CD14-positive monocyte (primary cell): ENCODE measurements around the gene ANKRD13B. TPM values are rescaled to one million over a fixed set of nuclear protein-coding genes. Genes with fewer than 3 reads are reported as not detected.

Source experiments
- DNase-seq, 3 donors: peaks; one replicate each; pipeline ENCODE4 v3.0.0-alpha.2; 2011 to 2022
- H2AFZ ChIP-seq: 2 replicates; pipeline ENCODE4 v1.6.0; 2012; ENCODE audit warnings: mild to moderate bottlenecking, low read depth, low read length, inconsistent platforms; ENCODE audit not compliant: insufficient read depth, poor library complexity, severe bottlenecking
- H3K27ac ChIP-seq, 2 donors: 1 replicate in 1 of 2; 2 replicates in 1 of 2; pipeline ENCODE4 v1.5.1; 2012 to 2013; ENCODE audit warnings: low read length in 2 of 2, control low read depth in 1 of 2, inconsistent platforms in 1 of 2, low read depth in 1 of 2, mild to moderate bottlenecking in 1 of 2
- H3K27me3 ChIP-seq, 2 donors: one replicate each; pipeline versions ENCODE4 v1.6.0 to v1.6.1; 2011 to 2013; ENCODE audit warnings: low read length in 2 of 2; ENCODE audit not compliant: control insufficient read depth in 2 of 2, insufficient read depth in 2 of 2
- H3K36me3 ChIP-seq, 2 donors: replicated peaks in 1 of 2; 1 replicate in 1 of 2; 2 replicates in 1 of 2; pipeline versions ENCODE4 v1.5.1 to v1.6.1; 2012 to 2013; ENCODE audit warnings: low read length in 2 of 2, control low read depth in 1 of 2, inconsistent platforms in 1 of 2, mild to moderate bottlenecking in 1 of 2; ENCODE audit not compliant: insufficient read depth in 2 of 2, control insufficient read depth in 1 of 2
- H3K4me1 ChIP-seq, 2 donors: 1 replicate in 1 of 2; 2 replicates in 1 of 2; pipeline versions ENCODE4 v1.5.1 to v1.6.1; 2012 to 2013; ENCODE audit warnings: low read length in 2 of 2, control low read depth in 1 of 2, inconsistent platforms in 1 of 2, mild to moderate bottlenecking in 1 of 2, moderate library complexity in 1 of 2; ENCODE audit not compliant: insufficient read depth in 2 of 2, control insufficient read depth in 1 of 2
- H3K4me2 ChIP-seq: replicated peaks from 2 replicates; pipeline ENCODE3; 2012; ENCODE audit warnings: low read length, moderate library complexity, mild to moderate bottlenecking; ENCODE audit not compliant: poor library complexity, severe bottlenecking; ENCODE audit errors: extremely low read depth
- H3K4me3 ChIP-seq, 3 experiments: fragments of 200-600 bp in 1 of 3; sonication (generic) in 1 of 3; replicated peaks in 1 of 3; 1 replicate in 2 of 3; 2 replicates in 1 of 3; pipeline ENCODE4 v1.5.1; 2011 to 2013; ENCODE audit warnings: low read length in 3 of 3, mild to moderate bottlenecking in 3 of 3, control low read depth in 2 of 3, low read depth in 2 of 3, inconsistent platforms in 1 of 3, moderate library complexity in 1 of 3
- H3K79me2 ChIP-seq: 2 replicates; pipeline ENCODE4 v1.6.0; 2012; ENCODE audit warnings: mild to moderate bottlenecking, control low read depth, inconsistent platforms, low read length, moderate library complexity; ENCODE audit not compliant: insufficient read depth
- H3K9ac ChIP-seq: 2 replicates; pipeline ENCODE4 v1.6.0; 2017; ENCODE audit warnings: low read length, mild to moderate bottlenecking; ENCODE audit not compliant: insufficient read depth, poor library complexity, severe bottlenecking
- H3K9me3 ChIP-seq, 2 donors: replicated peaks in 1 of 2; 1 replicate in 1 of 2; 2 replicates in 1 of 2; pipeline versions ENCODE4 v1.5.1 to v1.6.1; 2012 to 2013; ENCODE audit warnings: low read length in 2 of 2, control low read depth in 1 of 2; ENCODE audit not compliant: control insufficient read depth in 1 of 2, insufficient read depth in 1 of 2
- H4K20me1 ChIP-seq: 2 replicates; pipeline ENCODE4 v1.6.0; 2012; ENCODE audit warnings: mild to moderate bottlenecking, low read length, control low read depth, moderate library complexity; ENCODE audit not compliant: insufficient read depth
- H3K27ac Mint-ChIP-seq, 7 donors: one replicate each; pipeline ENCODE4 v1.8.0; 2020; ENCODE audit warnings: mild to moderate bottlenecking in 7 of 7, mixed read lengths in 7 of 7, moderate library complexity in 6 of 7, inconsistent platforms in 2 of 7
- H3K27me3 Mint-ChIP-seq, 3 donors: one replicate each; pipeline ENCODE4 v1.8.0; 2021 to 2022; ENCODE audit warnings: low read depth in 3 of 3, mild to moderate bottlenecking in 3 of 3, mixed read lengths in 3 of 3, moderate library complexity in 3 of 3, inconsistent platforms in 1 of 3
- H3K36me3 Mint-ChIP-seq, 2 donors: one replicate each; pipeline ENCODE4 v1.8.0; 2020; ENCODE audit warnings: mixed read lengths in 2 of 2, inconsistent platforms in 1 of 2, mild to moderate bottlenecking in 1 of 2
- H3K4me1 Mint-ChIP-seq: one replicate; pipeline ENCODE4 v1.8.0; 2020; ENCODE audit warnings: mild to moderate bottlenecking, mixed read lengths
- H3K4me3 Mint-ChIP-seq, 2 donors: one replicate each; pipeline ENCODE4 v1.8.0; 2020; ENCODE audit warnings: mild to moderate bottlenecking in 2 of 2, mixed read lengths in 2 of 2, moderate library complexity in 1 of 2
- H3K9me3 Mint-ChIP-seq, 7 donors: one replicate each; pipeline ENCODE4 v1.8.0; 2020 to 2022; ENCODE audit warnings: mixed read lengths in 7 of 7, mild to moderate bottlenecking in 6 of 7, moderate library complexity in 6 of 7, inconsistent platforms in 2 of 7
- CTCF ChIP-seq: fragments of 200-600 bp; IDR thresholded peaks from one replicate; pipeline ENCODE4 v1.8.0; 2022; ENCODE audit warnings: antibody characterized with exemption, mild to moderate bottlenecking
- WGBS: methylation state at CpG from one replicate; pipeline ENCODE4 v1.1.5; 2013; ENCODE audit warnings: missing lambda C conversion rate; ENCODE audit not compliant: insufficient coverage; 5-methylcytosine and 5-hydroxymethylcytosine counted together
- intact Hi-C, 2 donors: fragments of 100-400 bp; cut with micrococcal nuclease; formaldehyde crosslinking; loops; one replicate each; pipeline versions ENCODE4 v1.15.0 to v1.15.1; 2023
- polyA plus RNA-seq, 3 donors: library from polyadenylated mRNA; depleted of rRNA in 1 of 3; unstranded in 2 of 3; stranded (reverse) in 1 of 3; fragments of 300-500 nt in 2 of 3; fragments of >200 nt in 1 of 3; fragmentation: Illumina TruSeq in 2 of 3; gene quantifications; 1 replicate in 2 of 3; 2 replicates in 1 of 3; pipeline ENCODE4 v1.2.3, GENCODE V29; 2012 to 2021

The ANKRD13B gene
- polyA plus RNA-seq, 3 donors = 0.37 TPM; not detected in 2

DNA sequence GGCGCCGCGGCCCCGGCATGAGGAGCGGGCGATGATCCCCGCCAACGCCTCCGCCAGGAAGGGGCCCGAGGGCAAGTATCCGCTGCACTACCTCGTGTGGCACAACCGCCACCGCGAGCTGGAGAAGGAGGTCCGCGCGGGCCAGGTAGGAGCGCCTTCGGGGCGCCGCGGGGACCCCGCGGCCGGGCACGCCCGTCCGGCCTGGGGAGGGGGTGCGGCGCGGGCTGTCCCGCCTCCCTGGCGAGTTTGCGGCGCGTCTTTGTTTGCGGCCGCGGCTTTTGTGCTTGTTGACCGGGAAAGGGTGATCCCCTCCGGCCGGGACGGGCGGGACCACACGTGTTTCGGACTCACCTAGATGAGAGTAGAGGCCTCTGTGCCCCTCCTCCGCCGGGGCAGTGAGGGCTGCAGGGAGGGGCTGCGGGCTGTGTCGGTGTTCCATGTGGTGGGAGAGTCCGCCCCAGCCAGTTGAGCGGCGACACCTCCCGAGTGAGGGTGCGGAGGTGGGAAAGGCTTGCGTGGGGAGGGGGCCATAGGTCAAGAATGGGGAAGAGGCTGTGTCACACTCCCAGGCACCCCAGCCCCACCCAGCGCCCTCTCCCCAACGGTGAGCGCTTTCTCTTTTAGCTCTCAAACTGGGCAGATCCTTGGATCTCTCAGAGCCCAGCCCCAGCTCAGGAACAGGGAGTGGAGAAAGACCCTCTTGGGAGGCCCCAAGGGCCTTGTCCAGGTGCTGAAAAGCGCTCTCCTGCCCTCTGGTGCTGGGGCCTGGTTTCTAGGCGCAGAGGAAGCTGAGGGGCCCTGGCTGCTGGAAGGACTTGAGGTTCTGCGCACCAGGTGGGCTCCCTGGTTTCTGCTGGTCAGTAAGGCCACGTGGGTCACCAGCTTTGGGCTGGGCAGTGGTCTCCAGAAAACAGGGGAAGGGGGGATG lies 923 bp downstream of the ANKRD13B start:
- H3K36me3 Mint-ChIP-seq = no peaks in the 10 kb centered on the region

More for the DNA sequence above, 923 bp downstream of the ANKRD13B start:
- Histone ChIP-seq H3K4me2 (peak overlapping the region; percentile 85), H3K9ac (peak overlapping the region; percentile 15), H3K79me2 (peaks cover 2% of the 10 kb centered on the region), H4K20me1 (peaks cover 5% of the 10 kb centered on the region), H3K36me3 (no peaks in the 10 kb centered on the region), H3K4me3 (peak overlapping the region in 2 of 3 experiments; percentile 0 to 75), H3K4me1 (peaks cover 40 to 44% of the 10 kb centered on the region in 2 donors), H2AFZ (peak overlapping the region; percentile 68), H3K27me3 (peaks cover 2 to 29% of the 10 kb centered on the region in 2 donors), H3K9me3 (no peaks in the 10 kb centered on the region), H3K27ac (no peak overlapping the region)
- Mint-ChIP-seq H3K9me3 (peaks cover 0 to 3% (median 0%) of the 10 kb centered on the region in 7 donors), H3K4me3 (peak overlapping the region; percentile 70 to 87), H3K27ac (no peak overlapping the region), H3K4me1 (peaks cover 40% of the 10 kb centered on the region), H3K27me3 (peaks cover 24 to 46% (median 35%) of the 10 kb centered on the region in 3 donors)
- intact Hi-C loops = no loop called here
- no peak for TF ChIP-seq CTCF
- 2% methylated on average over 52 of the region's 64 CpGs for WGBS
- no peak for DNase-seq
